K562 (cell line): Measurements from ENCODE around the gene PLAC9. TPM values are rescaled to one million over a fixed set of nuclear protein-coding genes. Genes with fewer than 3 reads are reported as not detected.

Experiments
- ERF ChIP-seq: fragments of 450-650 bp; formaldehyde crosslinking; IDR thresholded peaks from 2 replicates; pipeline ENCODE4 v1.4.0; 2020; ENCODE audit warnings: mild to moderate bottlenecking, mixed read lengths
- JUND ChIP-seq, 2 experiments: IDR thresholded peaks; 2 replicates in 1 of 2; 3 replicates in 1 of 2; pipeline ENCODE4 v1.6.1; 2011; ENCODE audit warnings: borderline replicate concordance in 2 of 2, low read depth in 2 of 2, low read length in 2 of 2, improper control_type of control experiment in 1 of 2, missing biosample characterization in 1 of 2, missing genetic modification characterization in 1 of 2, missing genetic modification reagents in 1 of 2
- KDM5B ChIP-seq: fragments of 200-600 bp; sonication (generic); IDR thresholded peaks from 2 replicates; pipeline ENCODE4 v1.6.1; 2012; ENCODE audit warnings: low read depth, mild to moderate bottlenecking, moderate library complexity, low read length, control low read depth, inconsistent platforms; ENCODE audit not compliant: insufficient replicate concordance
- MTA2 ChIP-seq: fragments of 450-650 bp; IDR thresholded peaks from 2 replicates; pipeline ENCODE4 v1.6.1; 2016; ENCODE audit warnings: low read depth
- NRF1 ChIP-seq, 2 experiments: fragments of 450-650 bp; IDR thresholded peaks in 1 of 2; conservative IDR thresholded peaks in 1 of 2; 2 replicates each; pipeline ENCODE4 v1.6.1; 2014; ENCODE audit warnings: mild to moderate bottlenecking in 2 of 2
- PHTF2 ChIP-seq: fragments of 250-450 bp; sonication (Bioruptor Pico); IDR thresholded peaks from 2 replicates; pipeline ENCODE4 v1.5.0; 2021; ENCODE audit warnings: mild to moderate bottlenecking
- RFX5 ChIP-seq: IDR thresholded peaks from 2 replicates; pipeline ENCODE4 v1.6.1; 2011; ENCODE audit warnings: low read depth, mild to moderate bottlenecking, improper control_type of control experiment, low read length
- TFAM ChIP-seq: fragments of 250-450 bp; sonication (Bioruptor Pico); conservative IDR thresholded peaks from 2 replicates; pipeline ENCODE4 v1.5.0; 2021; ENCODE audit warnings: mild to moderate bottlenecking, moderate library complexity
- XRCC4 ChIP-seq: IDR thresholded peaks from one replicate; pipeline ENCODE4 v1.6.1; 2011; ENCODE audit not compliant: insufficient read depth, insufficient read length; ENCODE audit errors: extremely low read depth
- ZNF444 ChIP-seq: fragments of 250-450 bp; sonication (Bioruptor Pico); IDR thresholded peaks from 2 replicates; pipeline ENCODE4 v1.4.0; 2020; ENCODE audit warnings: mild to moderate bottlenecking, moderate library complexity
- ZNF551 ChIP-seq: fragments of 250-450 bp; sonication (Bioruptor Pico); IDR thresholded peaks from 2 replicates; pipeline ENCODE4 v1.5.0; 2021; ENCODE audit warnings: mild to moderate bottlenecking, moderate library complexity
- ZNF586 ChIP-seq: fragments of 450-650 bp; formaldehyde crosslinking; conservative IDR thresholded peaks from 2 replicates; pipeline ENCODE4 v1.4.0; 2020; ENCODE audit warnings: mild to moderate bottlenecking, moderate library complexity
- polyA plus RNA-seq, 8 experiments: library from polyadenylated mRNA; depleted of rRNA in 4 of 8; stranded (reverse) in 5 of 8; unstranded in 3 of 8; fragments of >200 nt; fragmentation: Nextera tagmentation in 2 of 8; fragmentation: Illumina TruSeq in 1 of 8; extraction: Ambion mirVana in 2 of 8; extraction: Trizol in 1 of 8; gene quantifications; 2 replicates each; pipeline versions ENCODE4 v1.2.1 to v1.2.3, GENCODE V29; 2011 to 2014; ENCODE audit warnings: inconsistent platforms in 1 of 8, missing spikeins in 1 of 8
- total RNA-seq, 7 experiments: library from RNA; depleted of rRNA in 6 of 7; stranded (reverse); fragments of >200 nt in 6 of 7; fragmentation: Illumina TruSeq in 2 of 7; extraction: Trizol in 2 of 7; gene quantifications; 2 replicates each; pipeline versions ENCODE4 v1.2.1 to v1.2.3, GENCODE V29; 2011 to 2021; ENCODE audit warnings: low replicate concordance in 1 of 7
- TF ChIP-seq, protein P1 (sequence below): sonication (generic); IDR thresholded peaks from 2 replicates; pipeline ENCODE4 v1.6.1; 2016
- TF ChIP-seq, protein P2 (sequence below): fragments of 450-650 bp; conservative IDR thresholded peaks from 2 replicates; pipeline ENCODE4 v1.6.1; 2016; ENCODE audit warnings: missing genetic modification characterization, low read depth, mild to moderate bottlenecking, missing compliant biosample characterization, moderate library complexity
- TF ChIP-seq, protein P3 (sequence below): fragments of 250-450 bp; sonication (Bioruptor Pico); IDR thresholded peaks from 2 replicates; pipeline ENCODE4 v1.5.0; 2020; ENCODE audit warnings: mild to moderate bottlenecking
- TF ChIP-seq, protein P4 (sequence below): fragments of 250-450 bp; sonication (Bioruptor Pico); IDR thresholded peaks from 2 replicates; pipeline ENCODE4 v1.4.0; 2020; ENCODE audit warnings: mild to moderate bottlenecking, moderate library complexity
- TF ChIP-seq, protein P5 (sequence below): fragments of 450-650 bp; formaldehyde crosslinking; IDR thresholded peaks from 2 replicates; pipeline ENCODE4 v1.4.0; 2022; ENCODE audit warnings: missing genetic modification characterization
- TF ChIP-seq, protein P6 (sequence below): sonication (generic); formaldehyde crosslinking; IDR thresholded peaks from 2 replicates; pipeline ENCODE4 v1.8.1; 2022; ENCODE audit warnings: missing genetic modification reagents

PLAC9 gene
- total and polyA plus RNA-seq, 9 of the 15 experiments (the other 6 are each of a cell fraction or from before 2014, with no cell fraction given): not detected

DNA sequence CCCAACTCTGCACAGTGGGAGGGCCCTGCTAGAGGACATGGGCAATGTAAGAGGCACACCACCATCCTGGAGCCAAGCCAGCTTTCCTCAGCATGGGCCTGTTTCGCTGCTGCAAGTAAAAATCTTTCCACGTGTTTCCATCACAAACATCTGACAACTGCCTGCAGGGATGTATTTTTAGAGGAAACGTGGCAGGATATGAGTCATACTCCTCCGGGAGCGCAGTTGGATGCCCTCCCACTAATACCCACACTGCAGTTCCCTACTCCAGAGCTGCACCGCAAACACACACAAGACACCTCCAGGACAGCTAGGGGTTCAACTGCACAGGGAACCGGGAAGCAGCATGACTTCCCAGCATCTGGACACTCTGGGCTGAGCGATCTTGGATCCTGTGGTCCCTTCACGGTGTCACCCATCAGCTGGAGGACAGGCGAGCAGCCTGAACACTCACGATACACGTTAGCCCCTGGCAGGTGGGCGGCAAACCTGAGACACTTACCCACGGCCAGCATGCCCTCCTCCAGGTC, 26.1 kb downstream of the PLAC9 start (continued):
- TF ChIP-seq, protein P1, sequence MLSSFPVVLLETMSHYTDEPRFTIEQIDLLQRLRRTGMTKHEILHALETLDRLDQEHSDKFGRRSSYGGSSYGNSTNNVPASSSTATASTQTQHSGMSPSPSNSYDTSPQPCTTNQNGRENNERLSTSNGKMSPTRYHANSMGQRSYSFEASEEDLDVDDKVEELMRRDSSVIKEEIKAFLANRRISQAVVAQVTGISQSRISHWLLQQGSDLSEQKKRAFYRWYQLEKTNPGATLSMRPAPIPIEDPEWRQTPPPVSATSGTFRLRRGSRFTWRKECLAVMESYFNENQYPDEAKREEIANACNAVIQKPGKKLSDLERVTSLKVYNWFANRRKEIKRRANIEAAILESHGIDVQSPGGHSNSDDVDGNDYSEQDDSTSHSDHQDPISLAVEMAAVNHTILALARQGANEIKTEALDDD: no peak
- TF ChIP-seq ERF (no peak), NRF1 (conservative IDR thresholded peaks at IDR 0.05 in 1 of 2, IDR thresholded peaks at IDR 0.05 in 1 of 2) (peak; percentile 22 to 39; a peak in 2 of 4 replicates), MTA2 (no peak), JUND (IDR thresholded peaks at IDR 0.05; ENCODE audit: borderline replicate concordance, low read depth, low read length) (peak; percentile 99), JUND (tag; IDR thresholded peaks at IDR 0.05; ENCODE audit: borderline replicate concordance, low read depth, low read length) (peak; percentile 98), ZNF586 (CRISPR knock-in tag) (no peak), RFX5 (no peak), ZNF444 (no peak), KDM5B (peak; percentile 29), XRCC4 (no peak), PHTF2 (CRISPR knock-in tag) (no peak), ZNF551 (CRISPR knock-in tag) (no peak), TFAM (CRISPR knock-in tag) (no peak)
- TF ChIP-seq, protein P2, sequence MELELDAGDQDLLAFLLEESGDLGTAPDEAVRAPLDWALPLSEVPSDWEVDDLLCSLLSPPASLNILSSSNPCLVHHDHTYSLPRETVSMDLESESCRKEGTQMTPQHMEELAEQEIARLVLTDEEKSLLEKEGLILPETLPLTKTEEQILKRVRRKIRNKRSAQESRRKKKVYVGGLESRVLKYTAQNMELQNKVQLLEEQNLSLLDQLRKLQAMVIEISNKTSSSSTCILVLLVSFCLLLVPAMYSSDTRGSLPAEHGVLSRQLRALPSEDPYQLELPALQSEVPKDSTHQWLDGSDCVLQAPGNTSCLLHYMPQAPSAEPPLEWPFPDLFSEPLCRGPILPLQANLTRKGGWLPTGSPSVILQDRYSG (tag): no peak
- TF ChIP-seq, protein P3, sequence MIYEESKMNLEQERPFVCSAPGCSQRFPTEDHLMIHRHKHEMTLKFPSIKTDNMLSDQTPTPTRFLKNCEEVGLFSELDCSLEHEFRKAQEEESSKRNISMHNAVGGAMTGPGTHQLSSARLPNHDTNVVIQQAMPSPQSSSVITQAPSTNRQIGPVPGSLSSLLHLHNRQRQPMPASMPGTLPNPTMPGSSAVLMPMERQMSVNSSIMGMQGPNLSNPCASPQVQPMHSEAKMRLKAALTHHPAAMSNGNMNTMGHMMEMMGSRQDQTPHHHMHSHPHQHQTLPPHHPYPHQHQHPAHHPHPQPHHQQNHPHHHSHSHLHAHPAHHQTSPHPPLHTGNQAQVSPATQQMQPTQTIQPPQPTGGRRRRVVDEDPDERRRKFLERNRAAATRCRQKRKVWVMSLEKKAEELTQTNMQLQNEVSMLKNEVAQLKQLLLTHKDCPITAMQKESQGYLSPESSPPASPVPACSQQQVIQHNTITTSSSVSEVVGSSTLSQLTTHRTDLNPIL (CRISPR knock-in tag): no peak
- TF ChIP-seq, protein P4, sequence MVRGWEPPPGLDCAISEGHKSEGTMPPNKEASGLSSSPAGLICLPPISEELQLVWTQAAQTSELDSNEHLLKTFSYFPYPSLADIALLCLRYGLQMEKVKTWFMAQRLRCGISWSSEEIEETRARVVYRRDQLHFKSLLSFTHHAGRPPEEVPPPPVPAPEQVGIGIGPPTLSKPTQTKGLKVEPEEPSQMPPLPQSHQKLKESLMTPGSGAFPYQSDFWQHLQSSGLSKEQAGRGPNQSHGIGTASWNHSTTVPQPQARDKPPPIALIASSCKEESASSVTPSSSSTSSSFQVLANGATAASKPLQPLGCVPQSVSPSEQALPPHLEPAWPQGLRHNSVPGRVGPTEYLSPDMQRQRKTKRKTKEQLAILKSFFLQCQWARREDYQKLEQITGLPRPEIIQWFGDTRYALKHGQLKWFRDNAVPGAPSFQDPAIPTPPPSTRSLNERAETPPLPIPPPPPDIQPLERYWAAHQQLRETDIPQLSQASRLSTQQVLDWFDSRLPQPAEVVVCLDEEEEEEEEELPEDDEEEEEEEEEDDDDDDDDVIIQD (CRISPR knock-in tag): no peak
- TF ChIP-seq, protein P5, sequence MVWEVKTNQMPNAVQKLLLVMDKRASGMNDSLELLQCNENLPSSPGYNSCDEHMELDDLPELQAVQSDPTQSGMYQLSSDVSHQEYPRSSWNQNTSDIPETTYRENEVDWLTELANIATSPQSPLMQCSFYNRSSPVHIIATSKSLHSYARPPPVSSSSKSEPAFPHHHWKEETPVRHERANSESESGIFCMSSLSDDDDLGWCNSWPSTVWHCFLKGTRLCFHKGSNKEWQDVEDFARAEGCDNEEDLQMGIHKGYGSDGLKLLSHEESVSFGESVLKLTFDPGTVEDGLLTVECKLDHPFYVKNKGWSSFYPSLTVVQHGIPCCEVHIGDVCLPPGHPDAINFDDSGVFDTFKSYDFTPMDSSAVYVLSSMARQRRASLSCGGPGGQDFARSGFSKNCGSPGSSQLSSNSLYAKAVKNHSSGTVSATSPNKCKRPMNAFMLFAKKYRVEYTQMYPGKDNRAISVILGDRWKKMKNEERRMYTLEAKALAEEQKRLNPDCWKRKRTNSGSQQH (CRISPR knock-in tag): no peak
- TF ChIP-seq, protein P6, sequence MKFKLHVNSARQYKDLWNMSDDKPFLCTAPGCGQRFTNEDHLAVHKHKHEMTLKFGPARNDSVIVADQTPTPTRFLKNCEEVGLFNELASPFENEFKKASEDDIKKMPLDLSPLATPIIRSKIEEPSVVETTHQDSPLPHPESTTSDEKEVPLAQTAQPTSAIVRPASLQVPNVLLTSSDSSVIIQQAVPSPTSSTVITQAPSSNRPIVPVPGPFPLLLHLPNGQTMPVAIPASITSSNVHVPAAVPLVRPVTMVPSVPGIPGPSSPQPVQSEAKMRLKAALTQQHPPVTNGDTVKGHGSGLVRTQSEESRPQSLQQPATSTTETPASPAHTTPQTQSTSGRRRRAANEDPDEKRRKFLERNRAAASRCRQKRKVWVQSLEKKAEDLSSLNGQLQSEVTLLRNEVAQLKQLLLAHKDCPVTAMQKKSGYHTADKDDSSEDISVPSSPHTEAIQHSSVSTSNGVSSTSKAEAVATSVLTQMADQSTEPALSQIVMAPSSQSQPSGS (CRISPR knock-in tag): no peak
